Suprapubic skin (tissue), 3 donors: ENCODE measurements around the gene CXCL1.

ENCODE experiments used
- POLR2A ChIP-seq, 2 donors: fragments of 450-650 bp; IDR thresholded peaks; one replicate each; pipeline ENCODE4 v1.6.1; 2017; ENCODE audit warnings: antibody characterized with exemption in 2 of 2, mild to moderate bottlenecking in 2 of 2, moderate library complexity in 2 of 2
- TF ChIP-seq, protein P1 (sequence below), 2 donors: fragments of 200-600 bp in 1 of 2; fragments of 450-650 bp in 1 of 2; sonication (generic) in 1 of 2; IDR thresholded peaks; one replicate each; pipeline ENCODE4 v1.5.1; 2016 to 2019; ENCODE audit warnings: antibody characterized with exemption in 2 of 2, mild to moderate bottlenecking in 1 of 2, moderate library complexity in 1 of 2

DNA sequence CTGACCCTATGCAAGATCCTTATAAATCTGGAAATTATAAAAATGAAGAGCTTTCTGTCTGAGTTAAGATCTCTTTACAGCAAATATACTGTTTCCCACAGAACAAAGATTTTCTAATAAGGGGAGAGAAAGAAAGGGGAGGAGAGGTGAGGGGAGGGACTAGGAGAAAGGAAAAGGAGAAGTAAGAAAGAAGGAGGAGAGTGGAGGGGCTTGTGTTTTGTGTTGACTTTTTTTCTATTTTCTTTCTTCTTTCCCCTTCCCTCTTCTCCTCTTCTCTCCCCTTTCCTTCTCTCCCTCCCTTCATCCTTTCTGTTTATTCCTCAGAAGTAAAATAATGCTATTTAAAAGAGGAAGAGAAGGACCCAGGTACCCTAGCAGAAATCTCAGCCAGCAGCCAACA lies 26.5 kb upstream of the CXCL1 start:
- TF ChIP-seq, protein P1, sequence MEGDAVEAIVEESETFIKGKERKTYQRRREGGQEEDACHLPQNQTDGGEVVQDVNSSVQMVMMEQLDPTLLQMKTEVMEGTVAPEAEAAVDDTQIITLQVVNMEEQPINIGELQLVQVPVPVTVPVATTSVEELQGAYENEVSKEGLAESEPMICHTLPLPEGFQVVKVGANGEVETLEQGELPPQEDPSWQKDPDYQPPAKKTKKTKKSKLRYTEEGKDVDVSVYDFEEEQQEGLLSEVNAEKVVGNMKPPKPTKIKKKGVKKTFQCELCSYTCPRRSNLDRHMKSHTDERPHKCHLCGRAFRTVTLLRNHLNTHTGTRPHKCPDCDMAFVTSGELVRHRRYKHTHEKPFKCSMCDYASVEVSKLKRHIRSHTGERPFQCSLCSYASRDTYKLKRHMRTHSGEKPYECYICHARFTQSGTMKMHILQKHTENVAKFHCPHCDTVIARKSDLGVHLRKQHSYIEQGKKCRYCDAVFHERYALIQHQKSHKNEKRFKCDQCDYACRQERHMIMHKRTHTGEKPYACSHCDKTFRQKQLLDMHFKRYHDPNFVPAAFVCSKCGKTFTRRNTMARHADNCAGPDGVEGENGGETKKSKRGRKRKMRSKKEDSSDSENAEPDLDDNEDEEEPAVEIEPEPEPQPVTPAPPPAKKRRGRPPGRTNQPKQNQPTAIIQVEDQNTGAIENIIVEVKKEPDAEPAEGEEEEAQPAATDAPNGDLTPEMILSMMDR (IDR thresholded peaks at IDR 0.05): no peak
- no peak for TF ChIP-seq POLR2A (IDR thresholded peaks at IDR 0.05)
